ENCODE results near the gene MT2A. TPM values are rescaled to one million over a fixed set of nuclear protein-coding genes. Genes with fewer than 3 reads are reported as not detected.

Gene MT2A
- total and polyA plus RNA-seq, 2 of the 13 experiments (the other 11 are each of a cell fraction or from before 2014, with no cell fraction given) = 135 to 371 TPM

- TF ChIP-seq NFAT5 (CRISPR knock-in tag; IDR thresholded peaks at IDR 0.05) = no peak
- no peak for TF ChIP-seq U2AF1 (optimal IDR thresholded peaks at IDR 0.05; ENCODE audit: low read depth, low read length)
- TF ChIP-seq, protein P1, sequence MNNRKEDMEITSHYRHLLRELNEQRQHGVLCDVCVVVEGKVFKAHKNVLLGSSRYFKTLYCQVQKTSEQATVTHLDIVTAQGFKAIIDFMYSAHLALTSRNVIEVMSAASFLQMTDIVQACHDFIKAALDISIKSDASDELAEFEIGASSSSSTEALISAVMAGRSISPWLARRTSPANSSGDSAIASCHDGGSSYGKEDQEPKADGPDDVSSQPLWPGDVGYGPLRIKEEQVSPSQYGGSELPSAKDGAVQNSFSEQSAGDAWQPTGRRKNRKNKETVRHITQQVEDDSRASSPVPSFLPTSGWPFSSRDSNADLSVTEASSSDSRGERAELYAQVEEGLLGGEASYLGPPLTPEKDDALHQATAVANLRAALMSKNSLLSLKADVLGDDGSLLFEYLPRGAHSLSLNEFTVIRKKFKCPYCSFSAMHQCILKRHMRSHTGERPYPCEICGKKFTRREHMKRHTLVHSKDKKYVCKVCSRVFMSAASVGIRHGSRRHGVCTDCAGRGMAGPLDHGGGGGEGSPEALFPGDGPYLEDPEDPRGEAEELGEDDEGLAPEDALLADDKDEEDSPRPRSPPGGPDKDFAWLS (CRISPR knock-in tag; IDR thresholded peaks at IDR 0.05; ENCODE audit: borderline replicate concordance) = no peak
- TF ChIP-seq TAF1 (CRISPR knock-in tag; IDR thresholded peaks at IDR 0.05) = no peak
- TF ChIP-seq, protein P2, sequence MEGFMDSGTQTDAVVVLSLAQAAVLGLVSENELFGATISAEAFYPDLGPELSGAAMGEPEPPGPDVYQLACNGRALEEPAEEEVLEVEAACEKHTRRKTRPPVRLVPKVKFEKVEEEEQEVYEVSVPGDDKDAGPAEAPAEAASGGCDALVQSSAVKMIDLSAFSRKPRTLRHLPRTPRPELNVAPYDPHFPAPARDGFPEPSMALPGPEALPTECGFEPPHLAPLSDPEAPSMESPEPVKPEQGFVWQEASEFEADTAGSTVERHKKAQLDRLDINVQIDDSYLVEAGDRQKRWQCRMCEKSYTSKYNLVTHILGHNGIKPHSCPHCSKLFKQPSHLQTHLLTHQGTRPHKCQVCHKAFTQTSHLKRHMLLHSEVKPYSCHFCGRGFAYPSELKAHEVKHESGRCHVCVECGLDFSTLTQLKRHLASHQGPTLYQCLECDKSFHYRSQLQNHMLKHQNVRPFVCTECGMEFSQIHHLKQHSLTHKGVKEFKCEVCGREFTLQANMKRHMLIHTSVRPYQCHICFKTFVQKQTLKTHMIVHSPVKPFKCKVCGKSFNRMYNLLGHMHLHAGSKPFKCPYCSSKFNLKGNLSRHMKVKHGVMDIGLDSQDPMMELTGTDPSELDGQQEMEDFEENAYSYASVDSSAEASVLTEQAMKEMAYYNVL (CRISPR knock-in tag; IDR thresholded peaks at IDR 0.05; ENCODE audit: borderline replicate concordance) = no peak
- TF ChIP-seq ZNF329 (CRISPR knock-in tag; IDR thresholded peaks at IDR 0.05; ENCODE audit: low read depth) = no peak
- TF ChIP-seq ZNF777 (CRISPR knock-in tag; IDR thresholded peaks at IDR 0.05) = no peak
- no peak for TF ChIP-seq MATR3 (CRISPR knock-in tag; IDR thresholded peaks at IDR 0.05)
- no peak for TF ChIP-seq TP53 (CRISPR knock-in tag; conservative IDR thresholded peaks at IDR 0.05)
- 0 out of 2 replicates have a peak, but pooled peaks have one; percentile 52 for TF ChIP-seq ZNF609 (CRISPR knock-in tag; IDR thresholded peaks at IDR 0.05; ENCODE audit: borderline replicate concordance)
- TF ChIP-seq ZNF513 (CRISPR knock-in tag; conservative IDR thresholded peaks at IDR 0.05) = no peak
- no peak for TF ChIP-seq CEBPB (IDR thresholded peaks at IDR 0.05; ENCODE audit: borderline replicate concordance, low read depth, low read length)
- TF ChIP-seq ZNF781 (CRISPR knock-in tag; IDR thresholded peaks at IDR 0.05; ENCODE audit: borderline replicate concordance, not compliant biosample characterization) = no peak
These were observed 1.7 kb downstream of the MT2A start (continued) for GRCh38 chr16:56610017-56610608.
